ENCODE measurements around the gene CRB2.

The CRB2 gene

DNA sequence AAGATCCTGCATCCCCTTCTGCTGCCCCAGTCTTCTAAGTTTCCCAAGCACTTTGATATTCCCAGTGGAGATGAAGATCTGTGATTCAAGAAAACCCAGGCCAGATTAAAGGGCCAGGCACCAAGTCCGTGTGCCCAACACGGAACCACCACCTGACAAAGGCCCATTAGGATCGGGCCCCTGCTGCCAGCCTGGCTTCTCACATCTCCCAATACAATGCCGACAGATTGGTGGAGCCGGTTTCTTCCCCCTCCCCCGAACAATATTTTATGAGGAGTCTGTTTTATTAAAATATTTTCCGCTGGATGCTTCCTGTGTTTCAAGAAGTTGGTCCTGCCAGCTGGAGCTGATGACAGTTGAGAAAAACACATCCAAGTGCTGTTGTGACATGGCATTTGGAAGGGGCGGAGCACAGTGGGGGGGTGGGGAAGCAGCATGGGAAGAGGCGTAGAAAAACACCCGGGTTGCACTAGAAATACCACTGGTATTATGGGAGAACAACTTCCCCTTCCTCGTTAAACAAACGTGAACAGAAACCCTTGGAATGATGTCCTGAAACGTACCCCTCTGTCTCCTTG is 45.0 kb downstream of the CRB2 start:
- H3K27ac ChIP-seq (ENCODE audit: low read length), result no peak overlapping the region
- H3K9me3 ChIP-seq (ENCODE audit: insufficient read depth, low read length, severe bottlenecking), result no peaks in the 10 kb centered on the region
- ATAC-seq (ENCODE audit: insufficient read depth, low read depth) (no peak), DNase-seq (no peak)
- no peaks in the 10 kb centered on the region for H3K79me2 ChIP-seq (ENCODE audit: insufficient read depth, low read length)
- no peak for TF ChIP-seq EZH2 (IDR thresholded peaks at IDR 0.05; ENCODE audit: borderline replicate concordance, low read depth, low read length, severe bottlenecking)
- TF ChIP-seq, protein P1, sequence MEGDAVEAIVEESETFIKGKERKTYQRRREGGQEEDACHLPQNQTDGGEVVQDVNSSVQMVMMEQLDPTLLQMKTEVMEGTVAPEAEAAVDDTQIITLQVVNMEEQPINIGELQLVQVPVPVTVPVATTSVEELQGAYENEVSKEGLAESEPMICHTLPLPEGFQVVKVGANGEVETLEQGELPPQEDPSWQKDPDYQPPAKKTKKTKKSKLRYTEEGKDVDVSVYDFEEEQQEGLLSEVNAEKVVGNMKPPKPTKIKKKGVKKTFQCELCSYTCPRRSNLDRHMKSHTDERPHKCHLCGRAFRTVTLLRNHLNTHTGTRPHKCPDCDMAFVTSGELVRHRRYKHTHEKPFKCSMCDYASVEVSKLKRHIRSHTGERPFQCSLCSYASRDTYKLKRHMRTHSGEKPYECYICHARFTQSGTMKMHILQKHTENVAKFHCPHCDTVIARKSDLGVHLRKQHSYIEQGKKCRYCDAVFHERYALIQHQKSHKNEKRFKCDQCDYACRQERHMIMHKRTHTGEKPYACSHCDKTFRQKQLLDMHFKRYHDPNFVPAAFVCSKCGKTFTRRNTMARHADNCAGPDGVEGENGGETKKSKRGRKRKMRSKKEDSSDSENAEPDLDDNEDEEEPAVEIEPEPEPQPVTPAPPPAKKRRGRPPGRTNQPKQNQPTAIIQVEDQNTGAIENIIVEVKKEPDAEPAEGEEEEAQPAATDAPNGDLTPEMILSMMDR (IDR thresholded peaks at IDR 0.05; ENCODE audit: borderline replicate concordance, extremely low read depth, low read length, poor library complexity, severe bottlenecking), result no peak
- no peak overlapping the region for H3K4me2 ChIP-seq (ENCODE audit: insufficient read depth, low read length)
- no peak overlapping the region for H3K4me3 ChIP-seq (ENCODE audit: low read depth in 1 of 2, low read length in 2 of 2)
- H3K9ac ChIP-seq (ENCODE audit: low read depth, low read length), result no peak overlapping the region
- no peaks in the 10 kb centered on the region for H3K4me1 ChIP-seq (ENCODE audit: insufficient read depth, low read length)
- no peaks in the 10 kb centered on the region for H4K20me1 ChIP-seq (ENCODE audit: insufficient read depth, low read length)
- no peaks in the 10 kb centered on the region for H3K36me3 ChIP-seq (ENCODE audit: insufficient read depth, low read length)
- H3K27me3 ChIP-seq (ENCODE audit: insufficient read depth, low read length, poor library complexity), result no peaks in the 10 kb centered on the region
- H2AFZ ChIP-seq (ENCODE audit: low read depth, low read length), result no peak overlapping the region

GRCh38 chr9:123401879-123402513 is 46.0 kb downstream of the CRB2 start:
- H3K36me3 ChIP-seq (ENCODE audit: insufficient read depth, low read length), result no peaks in the 10 kb centered on the region
- TF ChIP-seq EZH2 (IDR thresholded peaks at IDR 0.05; ENCODE audit: borderline replicate concordance, low read depth, low read length, severe bottlenecking), result no peak
- TF ChIP-seq, protein P1 (IDR thresholded peaks at IDR 0.05; ENCODE audit: borderline replicate concordance, extremely low read depth, low read length, poor library complexity, severe bottlenecking), result peak; percentile 78
- no peaks in the 10 kb centered on the region for H4K20me1 ChIP-seq (ENCODE audit: insufficient read depth, low read length)
- H3K4me3 ChIP-seq (ENCODE audit: low read depth in 1 of 2, low read length in 2 of 2), result no peak overlapping the region
- no peaks in the 10 kb centered on the region for H3K9me3 ChIP-seq (ENCODE audit: insufficient read depth, low read length, severe bottlenecking)
- no peak overlapping the region for H3K9ac ChIP-seq (ENCODE audit: low read depth, low read length)
- no peak overlapping the region for H3K27ac ChIP-seq (ENCODE audit: low read length)
- H3K4me1 ChIP-seq (ENCODE audit: insufficient read depth, low read length), result no peaks in the 10 kb centered on the region
- H3K4me2 ChIP-seq (ENCODE audit: insufficient read depth, low read length), result no peak overlapping the region
- H3K79me2 ChIP-seq (ENCODE audit: insufficient read depth, low read length), result no peaks in the 10 kb centered on the region
- no peak overlapping the region for H2AFZ ChIP-seq (ENCODE audit: low read depth, low read length)
- no peaks in the 10 kb centered on the region for H3K27me3 ChIP-seq (ENCODE audit: insufficient read depth, low read length, poor library complexity)
- DNase-seq, result peak; percentile 36
- ATAC-seq (ENCODE audit: insufficient read depth, low read depth), result peak; percentile 74

GRCh38 chr9:123402981-123403509 is 47.0 kb downstream of the CRB2 start:
- Histone ChIP-seq H3K4me2 (ENCODE audit: insufficient read depth, low read length) (no peak overlapping the region), H3K4me3 (ENCODE audit: low read depth in 1 of 2, low read length in 2 of 2) (no peak overlapping the region), H3K27ac (ENCODE audit: low read length) (no peak overlapping the region), H3K79me2 (ENCODE audit: insufficient read depth, low read length) (no peaks in the 10 kb centered on the region), H2AFZ (ENCODE audit: low read depth, low read length) (no peak overlapping the region), H3K36me3 (ENCODE audit: insufficient read depth, low read length) (no peaks in the 10 kb centered on the region), H4K20me1 (ENCODE audit: insufficient read depth, low read length) (no peaks in the 10 kb centered on the region), H3K9me3 (ENCODE audit: insufficient read depth, low read length, severe bottlenecking) (no peaks in the 10 kb centered on the region), H3K4me1 (ENCODE audit: insufficient read depth, low read length) (no peaks in the 10 kb centered on the region), H3K27me3 (ENCODE audit: insufficient read depth, low read length, poor library complexity) (no peaks in the 10 kb centered on the region), H3K9ac (ENCODE audit: low read depth, low read length) (no peak overlapping the region)
- DNase-seq (no peak), ATAC-seq (ENCODE audit: insufficient read depth, low read depth) (no peak)
- TF ChIP-seq EZH2 (IDR thresholded peaks at IDR 0.05; ENCODE audit: borderline replicate concordance, low read depth, low read length, severe bottlenecking), result no peak
- TF ChIP-seq, protein P1 (IDR thresholded peaks at IDR 0.05; ENCODE audit: borderline replicate concordance, extremely low read depth, low read length, poor library complexity, severe bottlenecking), result no peak
